Esophagus squamous epithelium (tissue), 5 donors: ENCODE results near the gene RHBDL2. TPM values are rescaled to one million over a fixed set of nuclear protein-coding genes. Genes with fewer than 3 reads are reported as not detected.
A peak's percentile ranks its signal among the peaks of the same experiment; 100 is the strongest.

ENCODE experiments used
- DNase-seq: peaks from one replicate; lab custom pipeline; 2025; lab: John Stamatoyannopoulos, UW
- H3K27ac ChIP-seq, 4 donors: fragments of 200-600 bp; sonication (generic); one replicate each; pipeline ENCODE4 v1.5.1; 2016 to 2019; ENCODE audit warnings: mild to moderate bottlenecking in 1 of 4
- H3K27me3 ChIP-seq, 4 donors: fragments of 200-600 bp; sonication (generic); 1 replicate in 3 of 4; 2 replicates in 1 of 4; pipeline versions ENCODE4 v1.5.1 to v1.6.0; 2017 to 2021; ENCODE audit warnings: antibody characterized with exemption in 1 of 4
- H3K36me3 ChIP-seq, 3 donors: fragments of 200-600 bp; sonication (generic); one replicate each; pipeline ENCODE4 v1.5.1; 2016 to 2019
- H3K4me1 ChIP-seq, 3 donors: fragments of 200-600 bp; sonication (generic); one replicate each; pipeline ENCODE4 v1.5.1; 2017 to 2019
- H3K4me3 ChIP-seq, 4 donors: fragments of 200-600 bp; sonication (generic); 1 replicate in 3 of 4; 2 replicates in 1 of 4; pipeline ENCODE4 v1.5.1; 2016 to 2019; ENCODE audit warnings: mild to moderate bottlenecking in 2 of 4, moderate library complexity in 1 of 4
- H3K9me3 ChIP-seq, 3 donors: fragments of 200-600 bp; sonication (generic); one replicate each; pipeline ENCODE4 v1.5.1; 2016 to 2019
- CTCF ChIP-seq, 6 experiments: fragments of 450-650 bp in 4 of 6; fragments of 200-600 bp in 2 of 6; sonication (generic) in 2 of 6; IDR thresholded peaks; one replicate each; pipeline ENCODE4 v1.5.1; 2016 to 2019; ENCODE audit warnings: antibody characterized with exemption in 6 of 6, mild to moderate bottlenecking in 4 of 6, moderate library complexity in 4 of 6
- POLR2A ChIP-seq, 4 donors: fragments of 450-650 bp; IDR thresholded peaks; one replicate each; pipeline ENCODE4 v1.6.1; 2017; ENCODE audit warnings: antibody characterized with exemption in 4 of 4, mild to moderate bottlenecking in 4 of 4, moderate library complexity in 3 of 4
- WGBS, 2 donors: methylation state at CpG; one replicate each; pipeline ENCODE4 v1.1.5; 2018; 5-methylcytosine and 5-hydroxymethylcytosine counted together
- intact Hi-C: fragments of 100-400 bp; cut with DNase I; formaldehyde crosslinking; loops from one replicate; pipeline ENCODE4 v1.15.0; 2022
- total RNA-seq, 4 donors: library from RNA; depleted of rRNA; stranded (reverse); fragments of >200 nt; gene quantifications; one replicate each; pipeline ENCODE4 v1.1.0, GENCODE V29; 2016
- donor health status: DM: yes; HTN: yes; CAD: no.

RHBDL2 gene
- total RNA-seq, 4 donors from 2014 or later = 11.6 to 23.0 (median 17.4) TPM

- TF ChIP-seq CTCF (IDR thresholded peaks at IDR 0.05) (no peak), POLR2A (IDR thresholded peaks at IDR 0.05) (no peak)
- intact Hi-C loops = no loop called here
Measured at GRCh38 chr1:38881487-38881886, 60.1 kb downstream of the RHBDL2 start, which contains the start of gene GJA9. TSS of gene GJA9 (minus strand) at chr1:38881587. CDS start at chr1:38876098, 5,489 bp downstream.

GRCh38 chr1:38875811-38876210 is 65.8 kb downstream of the RHBDL2 start:
- no peak overlapping the region for H3K27ac ChIP-seq
- no peaks in the 10 kb centered on the region for H3K9me3 ChIP-seq
- no peaks in the 10 kb centered on the region for H3K36me3 ChIP-seq
- intact Hi-C loops = loop anchor here (10.0 kb wide), 1 partner anchor 219 kb away; no protein-coding TSS in a partner anchor
- no peak overlapping the region for H3K4me3 ChIP-seq
- WGBS, 2 donors = 50 to 89% methylated on average over 1 to 2 of the region's 2 CpGs
- TF ChIP-seq POLR2A (IDR thresholded peaks at IDR 0.05) (no peak), CTCF (IDR thresholded peaks at IDR 0.05) (no peak)
- no peak for DNase-seq
- peaks cover 9 to 27% (median 11%) of the 10 kb centered on the region in 3 donors for H3K4me1 ChIP-seq
- no peaks in the 10 kb centered on the region for H3K27me3 ChIP-seq

More at GRCh38 chr1:38881487-38881886, 60.1 kb downstream of the RHBDL2 start, which contains the start of gene GJA9:
- Histone ChIP-seq H3K36me3 (peaks cover 0 to 8% (median 0%) of the 10 kb centered on the region in 3 donors), H3K9me3 (no peaks in the 10 kb centered on the region), H3K4me1 (no peaks in the 10 kb centered on the region), H3K27me3 (no peaks in the 10 kb centered on the region), H3K27ac (no peak within 1 kb of the TSS), H3K4me3 (no peak within 1 kb of the TSS)
- DNase-seq = no peak

- intact Hi-C loops = loop anchor here (10.0 kb wide), 1 partner anchor 222 kb away; no protein-coding TSS in a partner anchor
- H3K27ac ChIP-seq = peak within 1 kb of the TSS; percentile 71 to 87 (median 80)
Measured at GRCh38 chr1:38873027-38873969, 68.3 kb downstream of the RHBDL2 start, which contains the start of gene MYCBP. TSS of gene MYCBP (minus strand) at chr1:38873348. CDS start at chr1:38873305, 43 bp downstream.

GRCh38 chr1:38872401-38873026 is 69.1 kb downstream of the RHBDL2 start:
- Histone ChIP-seq H3K36me3 (no peaks in the 10 kb centered on the region), H3K27ac (peak overlapping the region; percentile 71 to 87 (median 80)), H3K4me3 (peak overlapping the region; percentile 94 to 95 (median 94)), H3K4me1 (peaks cover 9 to 27% (median 11%) of the 10 kb centered on the region in 3 donors), H3K27me3 (no peaks in the 10 kb centered on the region), H3K9me3 (no peaks in the 10 kb centered on the region)
- DNase-seq = no peak
- TF ChIP-seq POLR2A (IDR thresholded peaks at IDR 0.05) (no peak), CTCF (IDR thresholded peaks at IDR 0.05) (no peak)
- intact Hi-C loops = loop anchor here (10.0 kb wide), 1 partner anchor 222 kb away; no protein-coding TSS in a partner anchor
- 3 to 6% methylated on average over 5 to 11 of the region's 25 CpGs for WGBS, 2 donors

More at GRCh38 chr1:38873027-38873969, 68.3 kb downstream of the RHBDL2 start, which contains the start of gene MYCBP:
- 0% methylated on average over 16 to 26 of the region's 69 CpGs for WGBS, 2 donors
- Histone ChIP-seq H3K4me1 (peaks cover 9 to 27% (median 11%) of the 10 kb centered on the region in 3 donors), H3K36me3 (no peaks in the 10 kb centered on the region), H3K27me3 (no peaks in the 10 kb centered on the region), H3K4me3 (peak within 1 kb of the TSS; percentile 94 to 95 (median 94)), H3K9me3 (no peaks in the 10 kb centered on the region)
- TF ChIP-seq CTCF (IDR thresholded peaks at IDR 0.05) (peak in 5 of 6 experiments; percentile 12 to 48 (median 27)), POLR2A (IDR thresholded peaks at IDR 0.05) (peak in 1 of 4 donors; percentile 69)
- DNase-seq = peak; percentile 82
